ENCODE data around the gene HIPK3.

DNA sequence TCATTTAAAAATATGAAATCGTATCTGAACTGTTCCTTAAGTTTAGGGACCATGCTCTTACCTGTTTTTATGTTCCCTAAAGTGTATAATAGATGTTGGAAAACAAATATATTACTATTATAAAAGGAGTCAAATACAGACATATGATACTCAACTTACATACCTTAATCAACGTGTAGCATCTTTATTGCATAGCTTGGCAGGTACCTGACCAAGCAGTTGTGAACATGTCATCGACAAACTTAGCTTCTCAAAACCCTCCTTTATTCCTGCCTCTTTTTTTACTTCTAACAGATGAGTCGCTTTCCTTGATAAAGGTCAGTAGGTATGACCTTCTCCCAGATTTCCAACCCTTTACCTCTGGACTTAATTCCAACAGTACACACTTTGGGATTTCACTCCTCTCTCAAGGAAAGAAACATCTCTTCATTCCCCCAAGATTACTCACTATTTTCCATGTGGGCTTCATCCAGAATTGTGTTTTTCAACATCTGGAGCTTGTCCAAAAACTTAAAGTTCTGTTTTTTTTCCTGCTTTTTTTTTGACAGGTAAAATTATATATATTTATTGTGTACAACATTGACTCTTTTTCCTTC lies 11.9 kb downstream of the HIPK3 start:
- no peak for TF ChIP-seq TAF1 (IDR thresholded peaks at IDR 0.05; ENCODE audit: low read depth, low read length)
- TF ChIP-seq POLR2AphosphoS5 (IDR thresholded peaks at IDR 0.05; ENCODE audit: low read depth, low read length), result no peak
- no peak for TF ChIP-seq SPI1 (IDR thresholded peaks at IDR 0.05; ENCODE audit: low read depth, low read length)
- TF ChIP-seq POLR2A (IDR thresholded peaks at IDR 0.05; ENCODE audit: low read depth, low read length), result no peak
- no peak for TF ChIP-seq POU2F2 (IDR thresholded peaks at IDR 0.05; ENCODE audit: low read depth, low read length)

All from GM12891 (cell line).